GM18907 (cell line): ENCODE measurements around the gene RANBP3L.
"Not testable (repeated sequence)": the region's sequence is repeated elsewhere in the genome, so short reads cannot be mapped to it uniquely, and the experiment has no call there.

Experiments
- ATAC-seq: cut with Tn5 transposase; IDR thresholded peaks from one replicate; pipeline ENCODE4 v1.9.1; 2021; ENCODE audit warnings: mild to moderate bottlenecking, moderate library complexity; ENCODE audit not compliant: unreplicated experiment

Gene RANBP3L

DNA sequence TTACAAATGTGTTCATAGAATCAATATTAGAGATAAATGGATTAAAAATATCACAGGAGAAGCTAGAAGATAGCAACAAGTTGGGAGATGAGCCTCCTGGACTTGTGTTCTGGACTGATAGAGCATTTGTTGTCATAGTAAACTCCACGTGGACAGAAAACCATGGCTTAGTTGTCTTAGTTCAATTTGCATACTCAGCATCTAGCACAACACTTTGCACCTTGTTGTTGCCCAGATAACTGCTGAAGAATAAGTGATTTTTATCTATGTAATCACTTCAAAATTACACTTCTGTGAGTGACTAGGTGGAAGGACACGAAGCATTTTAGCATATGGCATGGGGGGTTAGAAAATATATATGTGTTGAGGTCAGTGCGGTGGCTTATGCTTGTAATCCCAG is 4.0 kb downstream of the RANBP3L start:
- ATAC-seq: no peak

DNA sequence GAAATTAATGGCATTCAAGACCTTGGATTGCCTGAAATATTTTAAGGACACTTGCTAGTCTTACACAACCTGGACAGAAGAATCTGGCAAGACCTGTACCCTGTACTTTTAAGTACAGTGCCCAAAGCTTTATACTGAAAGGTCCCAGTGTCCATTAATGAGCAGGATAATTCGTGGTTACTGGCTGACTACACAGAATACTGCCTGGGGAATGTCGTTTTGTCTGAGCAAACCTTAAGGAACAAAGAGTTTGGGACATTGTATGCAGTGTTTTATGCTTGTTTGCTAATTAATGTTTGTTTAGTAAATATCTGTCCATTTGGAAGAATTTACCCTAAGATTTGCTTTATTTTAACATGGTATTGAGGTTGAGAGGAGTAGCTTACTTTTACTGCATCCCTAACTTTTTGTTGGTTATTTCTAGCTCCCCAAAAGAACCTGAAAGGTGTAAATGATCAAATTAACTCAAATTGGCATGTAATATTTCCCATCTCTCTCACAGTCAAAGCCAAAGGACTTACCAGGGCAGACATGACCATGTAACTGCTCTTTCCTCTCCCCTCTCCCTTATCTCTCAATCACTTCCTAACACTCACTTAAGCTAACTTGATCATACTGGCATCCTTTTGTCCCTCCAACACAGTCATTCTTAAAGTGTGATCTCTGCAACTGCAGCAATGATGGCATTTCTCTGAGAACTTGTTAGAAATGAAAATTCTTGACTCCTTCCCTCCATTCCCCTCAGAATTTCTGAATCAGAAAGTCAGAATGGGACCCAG is 15.7 kb downstream of the RANBP3L start:
- no peak for ATAC-seq

DNA sequence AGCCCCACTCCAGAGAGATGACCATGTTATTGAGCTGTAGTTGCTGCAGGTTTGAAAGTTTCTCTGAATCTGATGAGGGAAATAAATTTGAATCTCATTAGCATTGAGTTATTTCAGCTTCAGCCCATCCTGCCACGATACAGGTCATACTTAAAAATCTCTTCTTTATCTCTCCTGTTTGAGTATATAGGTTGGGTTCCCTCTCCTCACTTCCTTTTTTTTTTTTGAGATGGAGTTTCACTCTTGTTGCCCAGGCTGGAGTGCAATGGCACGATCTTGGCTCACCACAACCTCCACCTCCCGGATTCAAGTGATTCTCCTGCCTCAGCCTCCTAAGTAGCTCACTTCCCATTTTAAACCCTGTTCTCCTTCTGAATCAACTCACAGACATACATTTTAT is 17.9 kb downstream of the RANBP3L start:
- ATAC-seq: not testable (repeated sequence)

DNA sequence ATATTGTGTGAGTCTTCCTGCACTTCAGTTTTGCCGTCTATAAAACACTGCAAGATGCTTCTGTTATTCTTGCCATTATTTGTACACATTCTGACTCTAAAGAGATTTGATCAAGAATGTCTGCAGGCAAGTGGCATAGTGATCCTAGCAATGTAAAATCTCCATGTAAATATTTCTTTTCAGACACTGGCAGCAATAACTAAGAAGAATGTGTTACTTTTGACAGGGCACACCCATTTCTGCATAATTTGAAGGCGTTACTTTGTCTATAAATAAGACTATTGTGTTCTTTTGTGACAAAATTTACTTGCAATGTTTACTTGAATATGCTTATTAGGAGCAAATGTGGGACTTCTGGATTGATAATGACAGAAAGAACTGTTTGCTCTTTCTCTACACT is 20.1 kb downstream of the RANBP3L start:
- no peak for ATAC-seq

DNA sequence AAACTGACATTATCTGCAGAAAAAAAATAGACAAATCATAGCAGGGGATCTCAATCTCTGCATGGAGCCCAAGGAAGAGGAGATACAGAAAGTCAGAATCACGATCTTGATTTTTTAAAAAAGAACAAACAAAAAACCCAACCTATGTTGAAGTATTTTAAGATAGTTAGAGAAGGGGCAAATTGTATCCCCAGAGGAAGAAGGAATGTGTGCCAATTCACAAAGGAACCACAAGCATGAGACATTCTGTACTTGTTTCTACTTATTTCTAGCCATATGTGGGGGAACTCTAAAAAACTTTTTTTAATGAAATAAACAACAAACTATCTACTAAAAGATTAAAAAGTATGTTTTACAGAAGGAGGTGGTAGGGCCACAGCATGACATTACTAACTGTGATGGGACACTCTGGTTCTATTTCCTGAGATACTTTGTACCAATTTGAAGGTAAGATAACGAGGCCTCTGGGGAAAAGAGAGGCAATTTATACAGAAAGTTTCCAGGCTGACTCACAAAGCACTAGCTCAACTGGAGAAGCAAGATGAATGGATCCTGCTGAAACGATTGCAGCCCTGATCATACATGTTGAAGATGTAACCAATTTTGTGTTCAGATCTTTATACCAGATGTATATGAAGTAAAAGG is 22.5 kb downstream of the RANBP3L start:
- ATAC-seq: no peak

DNA sequence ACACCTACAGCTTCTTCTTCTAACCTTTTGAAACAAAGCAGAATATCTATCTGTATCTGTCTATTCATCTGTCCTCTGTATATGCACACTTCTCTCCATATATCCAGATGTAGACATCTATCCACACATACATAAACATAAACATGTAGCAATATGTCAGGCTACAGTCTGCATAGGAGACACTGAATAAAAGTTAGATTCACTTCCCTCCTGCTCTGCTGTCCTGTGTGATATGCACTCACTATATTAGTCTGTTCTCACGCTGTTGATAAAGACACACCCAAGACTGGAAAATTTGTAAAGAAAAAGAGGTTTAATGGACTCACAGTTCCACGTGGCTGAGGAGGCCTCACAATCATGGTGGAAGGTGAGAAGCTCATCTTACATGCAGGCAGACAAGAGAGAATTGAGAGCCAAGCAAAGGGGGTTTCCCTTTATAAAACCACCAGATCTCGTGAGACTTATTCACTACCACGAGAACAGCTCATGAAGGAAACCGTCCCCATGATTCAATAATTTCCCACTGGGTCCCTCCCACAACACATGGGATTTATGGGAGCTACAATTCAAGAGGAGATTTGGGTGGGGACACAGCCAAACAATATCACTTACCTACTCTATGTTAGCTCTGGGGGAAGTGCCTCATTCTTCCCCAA is 24.1 kb downstream of the RANBP3L start:
- ATAC-seq: no peak

DNA sequence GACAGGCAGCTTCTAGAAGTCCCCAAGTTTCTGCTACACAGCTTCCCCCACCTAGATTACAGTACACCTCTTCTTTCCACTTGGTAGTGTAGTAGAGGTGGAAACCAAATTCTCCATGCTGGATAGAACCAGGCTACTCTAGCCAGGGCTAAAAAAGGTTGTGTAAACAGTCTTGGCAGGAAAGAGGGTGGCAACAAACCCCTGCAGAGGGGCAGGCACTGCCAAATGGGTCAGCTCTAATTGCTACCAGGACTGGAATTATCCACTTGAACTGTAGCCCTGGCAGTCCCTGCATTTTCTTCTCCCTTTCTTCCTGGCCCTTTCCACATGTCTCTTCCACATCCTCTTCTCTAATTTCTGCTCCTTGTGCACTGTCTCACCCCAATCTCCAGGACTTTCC is 24.8 kb downstream of the RANBP3L start:
- no peak for ATAC-seq

DNA sequence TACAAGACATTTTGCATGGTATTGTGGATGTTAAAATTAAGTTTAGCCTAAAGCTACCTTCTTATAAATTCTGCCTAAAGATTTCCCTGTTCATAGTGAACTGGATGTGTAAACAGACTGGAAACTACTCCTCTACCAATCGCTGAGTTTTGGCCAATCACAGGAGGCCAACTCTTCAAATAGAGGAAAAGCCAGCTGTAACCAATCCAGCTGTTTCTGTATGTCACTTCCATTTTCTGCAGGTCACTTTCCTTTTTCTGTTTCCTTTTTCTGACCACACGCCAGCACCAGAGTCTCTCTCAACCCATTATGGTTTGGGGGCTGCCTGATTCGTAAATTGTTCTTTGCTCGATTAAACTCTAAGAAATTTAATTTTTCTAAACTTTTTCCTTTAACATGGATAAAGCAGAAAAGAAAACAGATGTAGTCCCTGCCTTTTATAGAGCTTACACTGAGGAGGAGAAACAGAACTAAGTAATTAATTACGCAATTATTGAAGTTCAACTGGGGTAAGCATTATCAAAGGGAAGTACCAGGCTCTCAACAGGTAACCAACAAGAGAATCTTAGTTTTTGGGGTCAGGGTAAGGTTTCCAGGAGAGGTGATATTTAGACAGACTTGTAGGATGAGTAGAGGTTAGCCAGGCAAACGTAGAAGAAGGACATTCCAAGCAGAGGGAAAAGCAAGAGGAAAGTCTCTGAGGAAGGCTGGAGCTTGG is 27.7 kb downstream of the RANBP3L start:
- no peak for ATAC-seq

DNA sequence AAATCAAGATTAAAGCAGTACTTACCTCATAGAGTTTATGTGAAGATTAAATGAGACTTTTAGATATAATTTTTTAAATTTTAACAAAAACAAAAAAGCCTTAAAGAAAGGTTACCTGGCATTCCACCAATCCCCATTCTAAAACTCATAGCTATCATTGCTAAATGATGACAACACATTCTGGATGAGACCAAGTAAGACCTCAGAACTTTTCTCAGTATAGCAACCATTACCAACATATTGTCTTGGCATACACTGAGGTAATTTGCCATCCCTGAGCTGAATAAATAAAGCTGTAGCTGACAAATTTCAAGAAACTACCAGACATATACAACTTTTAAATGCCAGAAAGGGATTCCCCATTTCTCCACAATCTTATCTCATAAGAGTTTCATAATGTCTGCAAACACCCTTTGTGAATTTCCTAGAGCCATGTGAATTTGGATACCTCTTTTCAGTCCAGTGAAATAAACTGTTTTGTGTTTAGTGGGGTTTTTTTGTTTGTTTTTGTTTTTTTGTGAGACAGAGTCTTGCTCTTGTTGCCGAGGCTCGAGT is 29.5 kb downstream of the RANBP3L start:
- no peak for ATAC-seq

DNA sequence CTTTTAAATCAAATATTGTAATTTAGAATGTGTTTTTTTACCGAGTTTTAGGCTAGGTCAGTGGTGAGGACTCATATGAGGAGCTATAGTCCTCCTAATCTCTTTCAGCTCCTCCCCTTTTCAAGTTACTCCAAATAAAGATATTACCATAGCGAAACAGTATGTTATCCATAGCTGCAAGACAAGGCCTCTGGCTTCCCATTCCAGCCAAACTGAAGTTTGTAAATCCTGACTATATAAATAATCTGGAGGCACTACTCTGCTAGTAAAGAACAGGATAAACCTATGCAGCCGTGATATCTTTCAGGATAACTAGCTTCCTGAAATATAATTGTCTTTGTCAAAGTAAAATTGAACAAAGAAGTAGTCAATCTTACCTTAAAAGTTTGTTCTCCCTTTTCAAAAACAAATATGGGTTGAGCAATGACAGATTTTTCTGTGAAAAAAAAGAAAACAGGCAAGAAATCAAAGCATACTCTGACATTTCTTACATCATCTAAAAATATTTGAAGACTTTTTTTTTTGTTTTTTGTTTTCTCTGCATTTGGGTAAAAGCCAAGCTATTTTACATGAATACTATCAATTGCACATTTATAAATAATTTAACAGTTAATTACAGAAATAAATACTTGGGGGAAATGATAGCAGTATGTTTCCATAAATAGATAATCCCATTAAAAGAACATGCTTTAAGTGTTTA is 30.7 kb downstream of the RANBP3L start:
- no peak for ATAC-seq

DNA sequence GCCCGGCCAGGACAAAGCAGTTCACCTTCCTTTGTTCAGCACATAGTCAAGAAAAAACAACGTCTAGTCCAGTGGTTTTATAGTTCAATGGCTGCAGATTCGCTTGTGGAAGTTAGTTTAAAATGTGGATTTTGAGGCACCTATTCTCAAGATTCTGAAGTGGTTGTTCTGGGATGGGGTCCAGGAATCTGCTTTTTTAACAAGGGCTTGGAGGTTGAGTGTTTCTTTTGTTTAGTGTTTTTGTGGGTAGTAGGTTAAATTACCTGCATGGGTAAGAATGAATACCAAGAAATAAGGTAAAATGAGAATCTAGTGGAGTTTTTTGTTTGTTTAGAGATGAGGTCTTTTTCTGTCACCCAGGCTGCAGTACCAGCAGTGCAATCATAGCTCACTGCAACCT is 31.5 kb downstream of the RANBP3L start:
- ATAC-seq: no peak

DNA sequence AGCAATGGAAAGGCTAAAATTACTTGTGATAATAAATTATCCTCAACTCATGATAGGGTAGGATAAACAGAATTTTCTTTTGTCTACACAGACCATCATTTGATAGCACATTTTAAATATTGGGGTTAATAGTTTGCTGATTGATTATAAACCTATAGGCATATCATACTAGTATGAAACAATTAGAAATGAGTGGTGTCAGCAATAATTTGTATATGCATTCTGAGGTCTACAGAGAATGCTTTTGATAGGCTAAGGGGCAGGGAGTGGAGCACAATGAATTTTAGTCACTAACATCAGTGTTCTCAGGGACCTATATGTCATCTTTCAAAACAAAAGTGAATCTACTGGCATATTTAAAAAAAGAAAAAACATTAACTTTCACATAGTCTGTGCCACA is 32.2 kb downstream of the RANBP3L start:
- no peak for ATAC-seq

DNA sequence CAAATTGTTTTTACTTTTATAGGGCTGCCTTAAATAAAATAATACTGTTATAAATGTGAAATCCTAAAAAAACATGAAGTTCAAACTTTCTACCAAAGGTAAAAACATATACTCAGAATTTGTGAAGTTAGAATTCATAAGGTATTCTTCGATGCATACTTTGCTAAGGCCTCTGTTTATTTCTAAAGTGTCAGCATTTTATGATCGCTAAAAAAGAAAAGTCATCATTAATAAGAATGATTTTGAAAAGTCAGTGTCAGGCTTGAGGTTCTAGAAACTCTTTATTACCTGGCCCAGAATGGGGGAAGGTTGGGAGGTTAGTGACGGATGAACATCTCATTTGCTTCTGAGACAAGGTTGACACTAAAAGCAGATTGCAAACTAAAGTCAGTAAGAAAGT is 33.8 kb downstream of the RANBP3L start:
- no peak for ATAC-seq

DNA sequence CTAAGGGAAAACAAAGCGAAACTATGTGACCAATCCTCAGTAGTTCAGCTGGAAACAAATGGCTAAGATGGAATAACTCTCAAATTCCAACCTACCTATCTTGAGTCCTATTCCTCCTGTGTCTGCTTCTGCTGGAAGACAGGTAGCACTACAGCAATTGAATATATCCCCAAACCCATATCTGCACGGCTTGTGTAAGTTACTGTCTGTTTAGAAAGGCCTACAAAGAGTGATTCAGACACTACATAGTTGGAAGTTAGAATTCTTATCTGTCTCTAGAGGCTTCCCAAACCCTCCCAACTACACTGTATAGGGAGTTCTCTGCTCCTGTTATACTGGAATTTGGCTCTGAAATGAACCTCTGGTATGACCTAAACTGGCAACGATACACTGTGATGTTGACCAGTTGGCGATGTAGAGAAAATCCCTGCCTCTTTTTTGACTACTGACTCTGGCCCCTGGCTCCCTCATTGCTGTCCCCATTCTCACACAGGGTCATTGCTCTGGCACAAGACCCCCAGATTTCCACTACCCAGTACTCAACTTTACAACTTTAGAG is 37.4 kb downstream of the RANBP3L start:
- no peak for ATAC-seq

DNA sequence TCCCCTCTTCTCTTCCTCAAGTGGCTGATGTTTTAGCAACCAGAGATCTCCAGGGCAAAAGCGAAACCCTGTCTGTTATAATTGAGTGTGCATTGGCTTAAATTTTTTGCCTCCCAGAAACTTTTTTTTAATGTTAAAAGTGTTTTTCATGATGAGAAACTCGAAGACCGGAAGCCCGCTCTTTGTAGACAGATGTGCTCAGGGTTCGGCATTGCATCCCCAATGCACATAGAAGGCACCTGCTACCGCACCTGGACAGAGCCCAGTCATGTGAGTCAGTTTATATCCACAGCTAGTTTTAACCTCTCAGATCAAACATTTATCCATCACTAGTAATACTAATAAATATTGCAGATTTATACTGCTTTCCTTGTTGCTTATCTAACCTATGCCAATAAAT is 40.5 kb downstream of the RANBP3L start:
- no peak for ATAC-seq

DNA sequence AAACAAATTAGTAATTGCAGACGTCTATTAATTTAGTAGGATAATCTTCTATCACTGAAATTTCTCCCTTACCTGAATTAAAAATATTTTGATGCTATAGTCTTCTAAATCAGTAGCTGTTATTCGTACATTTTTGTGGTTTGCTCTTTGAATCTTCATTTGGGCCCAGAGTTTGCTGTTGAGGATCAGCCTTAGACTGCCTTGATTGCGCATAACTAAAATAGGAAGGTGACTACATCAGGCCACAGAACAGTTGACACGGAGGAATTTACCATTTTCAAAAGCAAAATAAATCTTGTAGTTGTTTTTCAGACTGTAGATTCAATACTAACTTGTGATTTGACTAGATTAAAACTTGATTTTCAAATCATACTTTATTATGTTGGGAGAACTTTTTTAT is 48.1 kb downstream of the RANBP3L start:
- no peak for ATAC-seq

DNA sequence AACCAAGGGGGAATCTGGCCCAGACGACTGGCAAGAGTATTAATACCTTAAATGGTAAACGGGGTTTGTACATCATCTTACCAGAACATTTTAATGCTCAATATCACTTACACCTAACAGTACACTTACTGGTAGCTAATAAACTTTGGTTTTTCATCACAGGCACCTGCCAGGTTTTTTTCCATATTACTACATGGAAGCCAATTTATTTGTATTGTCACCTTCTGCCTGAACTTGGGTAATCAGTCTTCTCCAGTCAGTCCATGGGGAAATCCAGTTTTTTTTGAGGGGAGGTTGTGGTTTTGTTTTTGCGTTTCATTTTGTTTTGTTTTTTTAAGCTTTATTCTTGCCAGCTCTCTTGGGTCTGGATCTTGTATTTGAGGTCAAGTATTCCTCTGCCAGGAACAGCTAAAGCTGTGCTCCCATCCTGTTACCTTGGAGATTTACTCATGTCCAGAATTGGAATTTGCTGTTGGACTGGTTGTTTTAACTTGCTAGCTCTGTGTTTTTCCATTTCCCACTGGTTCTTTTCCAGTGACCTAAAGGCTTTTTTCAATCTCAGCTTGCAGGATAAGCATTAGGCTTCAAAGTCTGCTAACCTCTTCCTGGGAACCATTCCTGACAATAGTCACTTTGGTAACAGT is 48.9 kb downstream of the RANBP3L start:
- ATAC-seq: no peak

DNA sequence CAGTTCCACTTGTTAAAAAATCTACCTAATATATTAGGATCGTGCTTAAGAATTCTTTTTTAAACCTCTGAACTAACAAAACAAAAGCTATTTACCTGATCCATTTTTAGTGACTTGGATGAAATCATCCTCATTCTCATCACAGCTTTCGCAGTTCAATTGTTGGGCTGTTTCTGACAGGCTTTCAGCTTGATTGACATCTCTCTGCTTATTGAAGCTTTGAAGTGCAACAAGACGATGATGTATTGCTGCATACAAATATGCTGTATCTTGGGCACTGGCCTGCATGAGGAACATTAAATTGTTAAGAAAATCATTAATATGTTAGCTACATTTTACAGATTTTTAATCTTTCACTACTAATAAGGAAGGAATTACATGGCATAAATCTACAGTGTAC is 50.5 kb downstream of the RANBP3L start:
- ATAC-seq: no peak

DNA sequence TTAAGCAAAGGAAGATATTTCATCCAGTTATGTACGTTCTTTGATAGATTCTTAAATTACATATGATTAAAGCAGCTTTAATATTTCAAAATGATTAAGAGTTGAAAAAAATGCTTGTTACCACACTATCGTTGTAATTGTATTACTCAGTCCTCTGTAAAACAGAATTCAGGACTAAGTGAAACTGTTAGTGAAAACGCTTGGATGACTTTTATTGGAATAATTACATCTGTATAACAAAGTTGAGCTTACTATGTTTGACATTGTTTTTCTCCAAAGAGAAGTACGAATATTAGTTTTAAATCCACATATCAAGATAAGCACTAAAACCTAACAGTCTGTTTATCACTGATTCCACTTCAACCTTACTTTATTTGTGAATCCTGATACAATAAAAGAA is 51.3 kb downstream of the RANBP3L start:
- no peak for ATAC-seq
